SK-N-SH (cell line): ENCODE data around the gene COL8A1. TPM values are rescaled to one million over a fixed set of nuclear protein-coding genes. Genes with fewer than 3 reads are reported as not detected.
"Not testable (repeated sequence)": the region's sequence is repeated elsewhere in the genome, so short reads cannot be mapped to it uniquely, and the experiment has no call there.

Source experiments
- CTCF ChIA-PET: fragments of 300-600, 350-600 bp; formaldehyde crosslinking; extraction: SDS; loops from one replicate; lab custom pipeline; 2021; lab: Yijun Ruan, JAX
- POLR2A ChIA-PET: fragments of 350-600 bp; sonication (Branson Sonifier 250); formaldehyde crosslinking; extraction: SDS; loops from one replicate; lab custom pipeline; 2020; ENCODE audit warnings: antibody characterized with exemption, inconsistent platforms; lab: Yijun Ruan, JAX
- DNase-seq: peaks from one replicate; pipeline ENCODE4 v3.0.0; 2012
- H2AFZ ChIP-seq: fragments of 200-600 bp; sonication (generic); 2 replicates; pipeline ENCODE4 v1.8.1; 2016; ENCODE audit warnings: antibody characterized with exemption, mild to moderate bottlenecking, low read depth
- H3F3A ChIP-seq: fragments of 200-600 bp; sonication (generic); replicated peaks from 2 replicates; pipeline ENCODE3; 2016; ENCODE audit warnings: antibody characterized with exemption, mild to moderate bottlenecking; ENCODE audit not compliant: insufficient read depth
- H3K27ac ChIP-seq, 2 experiments: fragments of 200-500 bp in 1 of 2; fragments of 200-600 bp in 1 of 2; sonication (Bioruptor generic) in 1 of 2; sonication (generic), shearing (Covaris generic) in 1 of 2; 2 replicates each; pipeline versions ENCODE4 v1.5.1 to v1.6.1; 2014 to 2016; ENCODE audit warnings: low read depth in 2 of 2, inconsistent platforms in 1 of 2, low read length in 1 of 2, mild to moderate bottlenecking in 1 of 2, mixed read lengths in 1 of 2
- H3K27me3 ChIP-seq: fragments of 200-600 bp; sonication (generic), shearing (Covaris generic); 2 replicates; pipeline ENCODE4 v1.6.1; 2016; ENCODE audit warnings: mixed run types; ENCODE audit not compliant: insufficient read depth
- H3K36me3 ChIP-seq, 2 experiments: fragments of 200-500 bp in 1 of 2; fragments of 200-600 bp in 1 of 2; sonication (Bioruptor generic) in 1 of 2; sonication (generic) in 1 of 2; replicated peaks in 1 of 2; 2 replicates each; pipeline versions ENCODE3 to v1.5.1; 2014 to 2016; ENCODE audit warnings: low read length in 1 of 2, mild to moderate bottlenecking in 1 of 2; ENCODE audit not compliant: insufficient read depth in 2 of 2, control insufficient read depth in 1 of 2
- H3K4me1 ChIP-seq, 2 experiments: fragments of 200-500 bp in 1 of 2; fragments of 200-600 bp in 1 of 2; sonication (Bioruptor generic) in 1 of 2; sonication (generic), shearing (Covaris generic) in 1 of 2; 2 replicates each; pipeline versions ENCODE4 v1.5.1 to v1.6.1; 2014 to 2016; ENCODE audit warnings: low read depth in 1 of 2, low read length in 1 of 2, mixed run types in 1 of 2; ENCODE audit not compliant: insufficient read depth in 2 of 2, control insufficient read depth in 1 of 2
- H3K4me2 ChIP-seq: fragments of 200-600 bp; sonication (generic), shearing (Covaris generic); 2 replicates; pipeline ENCODE4 v1.6.1; 2017; ENCODE audit warnings: mixed run types
- H3K4me3 ChIP-seq, 2 experiments: fragments of 200-500 bp in 1 of 2; fragments of 200-600 bp in 1 of 2; sonication (Bioruptor generic) in 1 of 2; sonication (generic), shearing (Covaris generic) in 1 of 2; 2 replicates each; pipeline versions ENCODE4 v1.5.1 to v1.8.1; 2014 to 2016; ENCODE audit warnings: low read depth in 2 of 2, inconsistent platforms in 1 of 2, low read length in 1 of 2, mild to moderate bottlenecking in 1 of 2, mixed read lengths in 1 of 2, moderate library complexity in 1 of 2
- H3K79me2 ChIP-seq: fragments of 200-600 bp; sonication (generic); 2 replicates; pipeline ENCODE4 v1.8.1; 2017; ENCODE audit warnings: mild to moderate bottlenecking; ENCODE audit not compliant: insufficient read depth
- H3K9ac ChIP-seq: fragments of 200-600 bp; sonication (generic); 2 replicates; pipeline ENCODE4 v1.6.1; 2017; ENCODE audit warnings: mixed run types
- H3K9me2 ChIP-seq: fragments of 200-600 bp; sonication (generic); 2 replicates; pipeline ENCODE4 v1.6.1; 2017; ENCODE audit warnings: mixed run types
- H3K9me3 ChIP-seq: fragments of 200-600 bp; sonication (generic); 2 replicates; pipeline ENCODE4 v1.6.1; 2017; ENCODE audit warnings: mixed run types, mild to moderate bottlenecking, moderate library complexity
- H4K20me1 ChIP-seq: fragments of 200-600 bp; sonication (generic); 2 replicates; pipeline ENCODE4 v1.6.1; 2017; ENCODE audit warnings: mild to moderate bottlenecking, mixed run types; ENCODE audit not compliant: insufficient read depth
- ELF1 ChIP-seq: IDR thresholded peaks from 2 replicates; pipeline ENCODE4 v1.4.0; 2012
- FOSL2 ChIP-seq: IDR thresholded peaks from 2 replicates; pipeline ENCODE4 v1.4.0; 2012; ENCODE audit warnings: low read depth, mild to moderate bottlenecking, moderate library complexity, borderline replicate concordance
- FOXM1 ChIP-seq: IDR thresholded peaks from 2 replicates; pipeline ENCODE4 v1.4.0; 2012; ENCODE audit warnings: low read depth, mild to moderate bottlenecking
- GABPA ChIP-seq: IDR thresholded peaks from 2 replicates; pipeline ENCODE4 v1.4.0; 2012; ENCODE audit warnings: low read depth, mild to moderate bottlenecking
- MEF2A ChIP-seq: IDR thresholded peaks from 2 replicates; pipeline ENCODE4 v1.4.0; 2012; ENCODE audit warnings: low read depth, borderline replicate concordance
- NRF1 ChIP-seq: IDR thresholded peaks from 2 replicates; pipeline ENCODE4 v1.6.1; 2012; ENCODE audit warnings: low read depth, mild to moderate bottlenecking, low read length
- RFX5 ChIP-seq: IDR thresholded peaks from 2 replicates; pipeline ENCODE4 v1.6.1; 2012; ENCODE audit warnings: mild to moderate bottlenecking, improper control_type of control experiment, low read length
- TAF1 ChIP-seq: IDR thresholded peaks from 2 replicates; pipeline ENCODE4 v1.6.1; 2012; ENCODE audit warnings: low read depth, mild to moderate bottlenecking, low read length, moderate library complexity, borderline replicate concordance
- TEAD4 ChIP-seq: IDR thresholded peaks from 2 replicates; pipeline ENCODE4 v1.4.0; 2012; ENCODE audit warnings: mild to moderate bottlenecking, borderline replicate concordance; ENCODE audit not compliant: insufficient read depth
- WGBS: methylation state at CpG from one replicate; pipeline ENCODE4 v1.1.6; 2017; ENCODE audit warnings: low lambda C conversion rate; 5-methylcytosine and 5-hydroxymethylcytosine counted together
- polyA plus RNA-seq, 3 experiments: library from polyadenylated mRNA; depleted of rRNA; stranded (reverse); fragments of >200 nt; gene quantifications; 2 replicates each; pipeline ENCODE4 v1.2.3, GENCODE V29; 2012
- TF ChIP-seq, protein P1 (sequence below): IDR thresholded peaks from 2 replicates; pipeline ENCODE4 v1.4.0; 2012; ENCODE audit warnings: low read depth, borderline replicate concordance
- TF ChIP-seq, protein P2 (sequence below): IDR thresholded peaks from 2 replicates; pipeline ENCODE4 v1.4.0; 2012; ENCODE audit warnings: low read depth

Gene COL8A1
- polyA plus RNA-seq, 1 of the 3 experiments (the other 2 are of a cell fraction) = 4.0 TPM

DNA sequence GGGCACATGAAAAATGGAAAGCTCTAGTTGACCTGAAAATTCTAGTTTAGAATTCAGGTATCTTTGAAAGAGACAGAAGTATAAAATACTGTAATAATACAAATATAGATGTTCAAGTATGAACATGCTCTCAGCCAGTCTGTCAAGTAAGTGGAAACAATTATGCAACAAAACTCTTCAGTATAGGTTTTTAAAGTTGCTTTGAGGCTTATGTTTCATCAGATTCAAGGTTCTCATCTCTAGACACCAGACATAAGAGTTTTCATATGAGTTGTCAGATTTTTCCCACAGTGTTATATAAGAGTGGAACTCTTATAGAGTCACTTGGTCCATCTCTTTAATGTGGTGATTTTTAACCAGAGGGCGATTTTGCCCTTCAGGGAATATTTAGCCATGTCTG, 201.2 kb downstream of the COL8A1 start:
- no peak overlapping the region for H3K4me3 ChIP-seq

DNA sequence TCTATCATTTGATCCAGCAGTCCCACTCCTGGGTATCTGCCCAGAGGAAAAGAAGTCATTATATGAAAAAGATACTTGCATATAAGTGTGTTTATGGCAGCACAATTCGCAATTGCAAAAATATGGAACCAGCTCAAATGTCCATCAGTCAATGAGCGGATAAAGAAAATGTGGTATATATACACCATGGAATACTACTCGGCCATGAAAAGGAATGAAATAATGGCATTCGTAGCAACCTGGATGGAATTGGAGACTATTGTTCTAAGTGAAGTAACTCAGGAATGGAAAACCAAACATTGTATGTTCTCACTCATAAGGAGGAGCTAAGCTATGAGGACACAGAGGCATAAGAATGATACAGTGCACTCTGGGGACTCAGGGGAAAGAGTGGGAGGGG, 203.6 kb downstream of the COL8A1 start:
- POLR2A ChIA-PET = not testable (repeated sequence)

More for the DNA sequence above, 201.2 kb downstream of the COL8A1 start:
- no peak for DNase-seq
- no peak for TF ChIP-seq RFX5
- no peak for TF ChIP-seq NRF1
- TF ChIP-seq, protein P1, sequence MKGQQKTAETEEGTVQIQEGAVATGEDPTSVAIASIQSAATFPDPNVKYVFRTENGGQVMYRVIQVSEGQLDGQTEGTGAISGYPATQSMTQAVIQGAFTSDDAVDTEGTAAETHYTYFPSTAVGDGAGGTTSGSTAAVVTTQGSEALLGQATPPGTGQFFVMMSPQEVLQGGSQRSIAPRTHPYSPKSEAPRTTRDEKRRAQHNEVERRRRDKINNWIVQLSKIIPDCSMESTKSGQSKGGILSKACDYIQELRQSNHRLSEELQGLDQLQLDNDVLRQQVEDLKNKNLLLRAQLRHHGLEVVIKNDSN = no peak
- no peak for TF ChIP-seq MEF2A
- no peak for TF ChIP-seq TAF1
- TF ChIP-seq ELF1 = no peak
- TF ChIP-seq, protein P2, sequence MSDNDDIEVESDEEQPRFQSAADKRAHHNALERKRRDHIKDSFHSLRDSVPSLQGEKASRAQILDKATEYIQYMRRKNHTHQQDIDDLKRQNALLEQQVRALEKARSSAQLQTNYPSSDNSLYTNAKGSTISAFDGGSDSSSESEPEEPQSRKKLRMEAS = no peak
- no peak for TF ChIP-seq GABPA
- no peak for TF ChIP-seq TEAD4
- TF ChIP-seq FOSL2 = no peak
- TF ChIP-seq FOXM1 = no peak
- TF ChIP-seq, all 33 proteins: peak for 0
- no peak overlapping the region for H3K27ac ChIP-seq
- no peaks in the 10 kb centered on the region for H3K36me3 ChIP-seq
- WGBS = 78% methylated on average over 1 of the region's 1 CpG
- ChIA-PET CTCF (interaction anchor here (0.7 to 8.8 kb wide), 3 partner anchors 9 to 416 kb away, joined by 3 to 132 read pairs (median 6); no protein-coding TSS in a partner anchor), POLR2A (no interaction called here)
- H3F3A ChIP-seq = no peaks in the 10 kb centered on the region
- H3K4me2 ChIP-seq = no peak overlapping the region
- H2AFZ ChIP-seq = no peak overlapping the region
- H3K27me3 ChIP-seq = no peaks in the 10 kb centered on the region
- H3K4me1 ChIP-seq = peaks cover 4 to 7% of the 10 kb centered on the region in 2 experiments; a peak in 2 of 4 replicates
- H3K9me2 ChIP-seq = no peaks in the 10 kb centered on the region
- H3K9ac ChIP-seq = no peak overlapping the region
- H4K20me1 ChIP-seq = no peaks in the 10 kb centered on the region
- no peaks in the 10 kb centered on the region for H3K9me3 ChIP-seq
- H3K79me2 ChIP-seq = peaks cover 18% of the 10 kb centered on the region; the same call in 1 of the 2 replicates

More for the DNA sequence above, 203.6 kb downstream of the COL8A1 start:
- CTCF ChIA-PET = interaction anchor here (0.9 to 8.8 kb wide), 4 partner anchors 10 to 414 kb away, joined by 3 to 132 read pairs (median 8); partner anchors contain the start of gene CMSS1
- not testable (repeated sequence) for H4K20me1 ChIP-seq, H3K27ac ChIP-seq, H3F3A ChIP-seq, H2AFZ ChIP-seq, H3K27me3 ChIP-seq, H3K9me2 ChIP-seq, H3K4me1 ChIP-seq, H3K36me3 ChIP-seq, H3K9ac ChIP-seq, H3K4me3 ChIP-seq, DNase-seq, H3K4me2 ChIP-seq, H3K9me3 ChIP-seq
- peaks cover 19% of the 10 kb centered on the region; the same call in 1 of the 2 replicates for H3K79me2 ChIP-seq
- WGBS = 98% methylated on average over 4 of the region's 4 CpGs
